Measurements from ENCODE around the gene ADGRF5. TPM values are rescaled to one million over a fixed set of nuclear protein-coding genes. Genes with fewer than 3 reads are reported as not detected.

Gene ADGRF5
- total RNA-seq, 2 experiments from 2014 or later: not detected

GRCh38 chr6:46915866-46916265 is 5.9 kb downstream of the ADGRF5 start:
- CTCF ChIA-PET (ENCODE audit: unreplicated experiment): no interaction called here
- Histone ChIP-seq H3K9me2 (ENCODE audit: insufficient read depth, low read length) (no peaks in the 10 kb centered on the region), H4K20me1 (ENCODE audit: insufficient read depth, low read length) (no peaks in the 10 kb centered on the region), H3K4me1 (ENCODE audit: insufficient read depth, low read length, poor library complexity, severe bottlenecking) (no peaks in the 10 kb centered on the region), H3K4me2 (ENCODE audit: low read length) (no peak overlapping the region), H3K9me3 (ENCODE audit: low read length) (no peaks in the 10 kb centered on the region), H3K79me2 (ENCODE audit: insufficient read depth, low read depth, low read length) (no peaks in the 10 kb centered on the region), H3K36me3 (ENCODE audit: insufficient read depth, low read length) (no peaks in the 10 kb centered on the region), H3K27ac (ENCODE audit: low read depth, low read length, poor library complexity, severe bottlenecking) (no peak overlapping the region), H3K4me3 (ENCODE audit: low read depth, low read length, poor library complexity, severe bottlenecking) (no peak overlapping the region), H2AFZ (ENCODE audit: low read length) (no peak overlapping the region)
- POLR2A ChIA-PET: no interaction called here
- TF ChIP-seq CTCF (conservative IDR thresholded peaks at IDR 0.05; ENCODE audit: low read length): no peak
- TF ChIP-seq EZH2phosphoT487 (IDR thresholded peaks at IDR 0.05; ENCODE audit: borderline replicate concordance, low read depth, low read length): no peak
- intact Hi-C loops (cut with micrococcal nuclease; ENCODE audit: unreplicated experiment): no loop called here
- no TSS peak for BruUV-seq (replicated peaks)
- no peak for DNase-seq (ENCODE audit: low spot score)

- Histone ChIP-seq H3K9me2 (ENCODE audit: insufficient read depth, low read length) (no peaks in the 10 kb centered on the region), H3K36me3 (ENCODE audit: insufficient read depth, low read length) (no peaks in the 10 kb centered on the region), H3K79me2 (ENCODE audit: insufficient read depth, low read depth, low read length) (no peaks in the 10 kb centered on the region), H3K4me1 (ENCODE audit: insufficient read depth, low read length, poor library complexity, severe bottlenecking) (no peaks in the 10 kb centered on the region), H2AFZ (ENCODE audit: low read length) (no peak overlapping the region), H3K4me3 (ENCODE audit: low read depth, low read length, poor library complexity, severe bottlenecking) (no peak overlapping the region), H4K20me1 (ENCODE audit: insufficient read depth, low read length) (no peaks in the 10 kb centered on the region), H3K4me2 (ENCODE audit: low read length) (no peak overlapping the region), H3K27ac (ENCODE audit: low read depth, low read length, poor library complexity, severe bottlenecking) (no peak overlapping the region), H3K9me3 (ENCODE audit: low read length) (no peaks in the 10 kb centered on the region)
- no peak for DNase-seq (ENCODE audit: low spot score)
- TF ChIP-seq EZH2phosphoT487 (IDR thresholded peaks at IDR 0.05; ENCODE audit: borderline replicate concordance, low read depth, low read length) (no peak), CTCF (conservative IDR thresholded peaks at IDR 0.05; ENCODE audit: low read length) (no peak)
- BruUV-seq (replicated peaks): no TSS peak
- POLR2A ChIA-PET: no interaction called here
- CTCF ChIA-PET (ENCODE audit: unreplicated experiment): no interaction called here
- intact Hi-C loops (cut with micrococcal nuclease; ENCODE audit: unreplicated experiment): no loop called here
These were observed 6.4 kb downstream of the ADGRF5 start for GRCh38 chr6:46915380-46915779.

GRCh38 chr6:46914279-46914810 is 7.4 kb downstream of the ADGRF5 start:
- intact Hi-C loops (cut with micrococcal nuclease; ENCODE audit: unreplicated experiment): no loop called here
- no peaks in the 10 kb centered on the region for H3K9me2 ChIP-seq (ENCODE audit: insufficient read depth, low read length)
- TF ChIP-seq CTCF (conservative IDR thresholded peaks at IDR 0.05; ENCODE audit: low read length) (no peak), EZH2phosphoT487 (IDR thresholded peaks at IDR 0.05; ENCODE audit: borderline replicate concordance, low read depth, low read length) (no peak)
- no peaks in the 10 kb centered on the region for H3K79me2 ChIP-seq (ENCODE audit: insufficient read depth, low read depth, low read length)
- no peaks in the 10 kb centered on the region for H4K20me1 ChIP-seq (ENCODE audit: insufficient read depth, low read length)
- H3K9me3 ChIP-seq (ENCODE audit: low read length): no peaks in the 10 kb centered on the region
- BruUV-seq (replicated peaks): no TSS peak
- no peak overlapping the region for H3K4me3 ChIP-seq (ENCODE audit: low read depth, low read length, poor library complexity, severe bottlenecking)
- H2AFZ ChIP-seq (ENCODE audit: low read length): no peak overlapping the region
- no peak for DNase-seq (ENCODE audit: low spot score)
- H3K36me3 ChIP-seq (ENCODE audit: insufficient read depth, low read length): no peaks in the 10 kb centered on the region
- ChIA-PET POLR2A (interaction anchor here (1.2 kb wide), 1 partner anchor 463 kb away, joined by 3 read pairs; no protein-coding TSS in a partner anchor), CTCF (ENCODE audit: unreplicated experiment) (no interaction called here)
- no peak overlapping the region for H3K4me2 ChIP-seq (ENCODE audit: low read length)
- no peaks in the 10 kb centered on the region for H3K4me1 ChIP-seq (ENCODE audit: insufficient read depth, low read length, poor library complexity, severe bottlenecking)
- H3K27ac ChIP-seq (ENCODE audit: low read depth, low read length, poor library complexity, severe bottlenecking): no peak overlapping the region
